ENCODE measurements around the gene SFMBT2.
"Not testable (repeated sequence)": the region's sequence is repeated elsewhere in the genome, so short reads cannot be mapped to it uniquely, and the experiment has no call there.

Gene SFMBT2

GRCh38 chr10:7184116-7184515, 226.7 kb downstream of the SFMBT2 start:
- DNase-seq (ENCODE audit: low read depth): not testable (repeated sequence)

DNA sequence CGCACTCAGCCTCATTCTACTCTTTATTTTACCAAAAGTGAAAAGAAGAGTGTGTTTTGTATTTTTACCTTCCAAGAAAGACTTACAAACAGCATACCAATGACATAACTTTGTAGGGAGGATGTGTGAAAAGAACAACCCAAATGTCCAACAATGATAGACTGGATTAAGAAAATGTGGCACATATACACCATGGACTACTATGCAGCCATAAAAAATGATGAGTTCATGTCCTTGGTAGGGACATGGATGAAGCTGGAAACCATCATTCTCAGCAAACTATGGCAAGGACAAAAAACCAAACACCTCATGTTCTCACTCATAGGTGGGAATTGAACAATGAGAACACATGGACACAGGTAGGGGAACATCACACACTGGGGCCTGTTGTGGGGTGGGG, 228.5 kb downstream of the SFMBT2 start:
- not testable (repeated sequence) for DNase-seq (ENCODE audit: low read depth)

- no peak for DNase-seq (ENCODE audit: low read depth)
Observed at GRCh38 chr10:7181420-7181819, 229.4 kb downstream of the SFMBT2 start.

DNA sequence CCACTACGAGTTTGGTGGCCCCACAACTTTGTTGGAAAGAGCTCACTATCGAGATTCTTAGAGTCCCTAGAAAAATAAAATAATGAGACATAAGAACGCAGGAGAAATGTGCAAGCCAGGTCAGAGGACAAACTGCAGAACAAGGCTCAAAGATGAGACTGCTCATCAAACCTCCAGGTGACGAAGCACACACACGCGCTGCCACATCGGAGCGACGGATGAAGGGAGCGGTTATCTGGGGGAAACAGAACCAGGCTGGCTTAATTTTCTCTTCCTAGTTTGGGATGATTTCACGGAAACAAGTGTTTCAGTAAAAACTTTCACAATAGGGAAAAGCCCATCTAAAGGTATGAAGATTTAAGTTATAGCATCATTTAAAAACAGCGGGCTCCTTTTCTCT, 231.3 kb downstream of the SFMBT2 start:
- no peak for DNase-seq (ENCODE audit: low read depth)

DNA sequence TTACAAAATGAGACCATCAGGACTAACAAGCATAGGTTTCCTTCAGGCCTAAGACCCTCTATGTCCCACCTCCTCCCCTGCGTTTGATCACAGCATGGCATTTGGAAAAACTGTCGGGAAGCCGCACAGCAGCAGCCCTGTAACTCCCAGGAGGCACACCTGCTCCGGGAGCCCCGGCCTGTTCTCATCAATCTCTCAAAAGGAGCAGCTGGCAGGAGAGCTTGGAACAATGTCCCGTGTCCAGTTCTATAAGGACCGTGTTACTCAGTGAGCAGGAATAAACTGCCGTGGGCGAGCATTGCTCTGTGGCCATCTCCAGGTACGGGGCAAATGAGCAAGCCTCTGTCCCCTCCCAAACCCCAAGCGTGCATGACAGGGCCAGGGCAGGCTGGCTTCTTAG, 236.9 kb downstream of the SFMBT2 start:
- no peak for DNase-seq (ENCODE audit: low read depth)

- DNase-seq (ENCODE audit: low read depth): no peak
Observed at GRCh38 chr10:7171825-7172224, 239.0 kb downstream of the SFMBT2 start.

DNA sequence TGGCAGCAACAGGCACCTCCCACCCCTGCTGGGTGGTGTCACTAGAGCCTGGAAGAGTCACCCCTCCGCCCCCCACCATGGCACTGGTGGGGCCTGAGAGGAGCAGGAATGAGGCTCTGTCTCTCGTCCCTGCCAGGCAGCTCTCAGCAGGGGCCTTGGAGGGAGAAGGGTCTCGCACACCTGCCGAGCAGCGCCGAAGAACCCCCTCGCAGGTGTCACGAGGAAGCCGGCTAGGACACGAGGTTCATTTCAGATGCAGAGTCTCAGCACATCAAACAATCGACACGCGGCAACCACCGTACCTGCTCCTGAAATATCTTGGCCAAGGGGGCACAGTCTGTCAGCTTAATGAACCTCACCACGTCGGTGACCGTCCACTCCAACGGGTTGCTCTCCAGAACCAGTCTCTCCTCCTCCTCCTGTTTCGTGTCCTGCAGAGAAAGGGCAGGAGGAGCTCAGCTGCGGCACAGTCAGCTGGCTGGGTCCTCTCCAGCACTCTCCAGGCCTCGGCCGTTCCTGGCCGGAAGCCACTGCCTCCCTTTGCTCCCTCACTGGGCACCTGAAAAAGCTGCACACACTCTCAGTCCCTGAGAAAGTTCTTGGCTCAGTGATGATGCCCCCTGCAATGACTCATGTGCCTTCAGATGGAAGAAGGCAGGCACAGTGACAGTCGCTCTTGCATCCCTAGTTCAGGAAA, 240.1 kb downstream of the SFMBT2 start:
- DNase-seq (ENCODE audit: low read depth): no peak

- DNase-seq (ENCODE audit: low read depth): no peak
Observed at GRCh38 chr10:7168414-7168813, 242.4 kb downstream of the SFMBT2 start.

- no peak for DNase-seq (ENCODE audit: low read depth)
Observed at GRCh38 chr10:7165500-7166177, 245.2 kb downstream of the SFMBT2 start.

- DNase-seq (ENCODE audit: low read depth): no peak
Observed at GRCh38 chr10:7164955-7165354, 245.9 kb downstream of the SFMBT2 start.

DNA sequence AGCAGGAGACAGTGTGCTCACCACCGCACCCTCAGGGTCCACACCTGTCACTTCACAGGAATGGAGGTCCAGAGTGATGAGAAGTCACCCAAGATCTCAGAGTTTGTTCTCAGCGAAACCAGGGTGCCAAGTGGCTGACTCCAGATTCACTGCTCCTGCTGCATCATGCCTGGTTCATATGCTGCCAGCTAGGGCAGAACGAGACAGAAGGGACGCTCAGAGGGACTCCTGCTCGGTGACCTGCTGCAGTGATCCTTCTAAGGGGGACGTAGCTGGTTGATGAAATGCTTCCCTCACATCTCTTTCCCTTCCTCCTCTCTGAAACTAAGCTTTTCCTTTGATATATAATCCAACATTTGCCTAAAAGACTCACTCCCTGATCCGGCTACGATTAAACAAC, 248.5 kb downstream of the SFMBT2 start:
- no peak for DNase-seq (ENCODE audit: low read depth)

DNA sequence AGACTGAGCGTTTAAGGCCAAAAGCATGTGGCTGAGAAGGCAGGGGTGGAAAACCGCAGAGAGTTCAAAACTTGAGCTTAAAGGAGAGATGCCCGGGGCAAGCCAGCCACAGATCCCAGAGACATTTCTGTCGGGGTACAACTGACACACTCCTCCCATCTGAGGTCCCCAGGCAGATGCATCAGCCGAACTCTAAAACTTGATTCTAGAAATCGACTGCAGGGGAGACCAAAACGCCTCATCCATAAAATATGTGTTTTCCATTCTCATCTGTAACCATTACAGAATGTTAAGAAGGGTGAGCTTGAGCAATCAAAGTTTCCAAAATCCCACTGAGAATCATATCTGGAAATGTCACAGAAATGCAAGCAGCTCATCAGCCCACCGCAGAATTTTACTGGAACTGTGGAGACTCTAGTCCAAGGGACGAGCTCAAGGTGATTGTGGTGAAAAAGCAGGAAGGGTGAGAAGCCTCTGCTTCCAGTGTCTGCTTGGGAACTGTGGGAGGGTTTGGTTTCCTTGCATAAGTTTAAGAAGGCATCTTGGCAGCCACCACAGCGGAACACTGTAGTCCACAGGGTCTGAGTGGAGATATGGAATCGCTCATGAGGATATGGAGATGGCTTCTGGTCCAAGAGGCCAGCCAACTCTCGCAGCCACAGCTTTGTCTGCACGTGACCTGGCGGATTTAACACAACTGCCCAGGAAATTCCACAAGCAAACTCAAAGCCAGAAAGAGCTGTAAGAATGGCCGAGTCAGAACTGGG, 249.2 kb downstream of the SFMBT2 start:
- no peak for DNase-seq (ENCODE audit: low read depth)

DNA sequence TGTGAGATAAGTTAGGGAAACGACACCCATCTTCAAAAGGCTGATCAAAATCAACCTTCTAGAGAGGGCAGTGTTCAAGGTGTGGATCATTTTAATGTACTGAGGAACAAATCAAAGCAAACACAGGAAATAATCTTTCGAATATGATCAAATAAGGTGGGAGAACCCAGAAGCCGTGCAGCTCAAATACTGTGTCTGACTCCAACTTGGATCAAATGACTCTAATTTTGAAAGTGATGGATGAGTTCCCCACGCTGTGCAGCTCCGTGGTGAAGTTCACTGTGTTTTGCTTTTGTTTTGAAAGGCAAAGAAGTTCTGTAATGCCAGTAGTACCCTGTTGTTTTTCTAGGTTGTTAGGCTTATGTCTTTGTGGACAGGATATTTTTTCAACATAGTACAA, 250.9 kb downstream of the SFMBT2 start:
- no peak for DNase-seq (ENCODE audit: low read depth)

DNA sequence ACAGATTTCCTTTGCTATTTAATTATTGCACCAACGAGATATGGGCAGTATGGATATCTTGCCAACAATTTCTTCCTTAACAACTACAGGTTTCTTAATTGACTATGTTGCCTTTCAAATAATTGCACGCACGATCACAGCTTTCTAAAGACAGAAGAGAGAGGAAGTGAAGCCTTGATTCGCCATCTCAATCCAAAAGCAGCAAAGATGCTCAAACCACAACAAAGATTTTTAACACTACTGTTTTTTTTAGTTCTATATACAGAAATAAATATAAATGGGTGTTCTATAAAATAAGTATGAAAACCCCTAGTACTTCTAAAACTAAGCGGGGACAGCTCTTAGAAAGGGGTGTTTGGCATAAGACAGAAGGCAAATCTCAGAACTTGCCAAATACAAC, 251.3 kb downstream of the SFMBT2 start:
- no peak for DNase-seq (ENCODE audit: low read depth)

DNA sequence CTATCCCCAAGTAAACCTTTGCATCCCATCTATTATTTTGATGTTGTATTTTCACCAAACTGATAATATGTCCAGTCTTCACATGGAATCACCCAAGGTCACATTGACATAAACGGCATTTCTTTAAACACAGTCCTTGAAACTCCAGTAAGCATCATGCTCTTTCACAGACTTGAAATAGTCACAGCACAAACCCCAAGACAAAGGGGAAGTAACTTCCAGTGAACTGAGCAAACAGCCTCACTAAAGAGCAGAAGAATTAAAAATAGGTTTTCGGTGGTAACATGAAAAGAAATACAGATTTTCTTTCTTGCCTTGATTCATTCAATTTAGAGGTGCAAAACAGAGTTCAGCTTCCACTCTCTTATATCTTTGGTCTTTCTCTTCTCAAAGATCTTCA, 253.7 kb downstream of the SFMBT2 start:
- DNase-seq (ENCODE audit: low read depth): no peak

GRCh38 chr10:7153750-7154149, 257.1 kb downstream of the SFMBT2 start:
- DNase-seq (ENCODE audit: low read depth): no peak

DNA sequence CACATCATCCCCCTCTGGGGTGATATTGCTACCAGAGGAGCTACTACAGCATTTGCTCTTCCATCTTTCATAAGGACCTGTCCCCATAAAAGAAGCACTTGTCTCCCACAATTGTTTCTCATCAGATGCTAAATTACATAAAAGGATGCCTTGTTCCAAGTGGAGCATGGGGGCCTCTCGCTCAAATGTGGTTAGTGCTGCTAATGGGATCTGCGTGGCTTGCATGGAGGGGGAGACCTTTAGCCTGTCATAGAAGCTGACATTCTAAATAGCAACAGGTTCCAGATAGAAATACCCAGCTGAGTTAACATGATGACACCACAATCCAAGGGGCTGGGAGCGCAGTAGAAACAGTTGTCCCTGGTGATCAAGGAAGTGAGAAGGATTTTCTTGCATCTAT, 257.9 kb downstream of the SFMBT2 start:
- no peak for DNase-seq (ENCODE audit: low read depth)

DNA sequence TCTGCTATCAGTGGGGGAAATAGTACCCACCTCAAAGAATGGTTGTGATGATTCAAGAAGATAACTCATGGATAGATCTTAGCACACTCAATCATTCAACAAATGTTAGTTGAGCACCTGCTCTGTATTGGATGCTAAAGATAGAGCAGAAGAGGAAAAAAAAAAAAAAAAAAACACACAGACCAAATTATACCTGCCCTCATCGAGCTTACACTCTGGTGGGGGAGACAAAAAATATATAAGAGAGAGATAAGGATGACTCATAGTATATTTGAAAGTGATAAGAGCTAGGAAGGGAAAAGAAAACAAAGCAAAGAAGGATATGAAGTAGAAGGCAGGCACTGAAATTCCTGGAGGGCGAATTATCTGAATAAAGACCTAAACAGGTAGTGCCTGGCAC, 258.5 kb downstream of the SFMBT2 start:
- no peak for DNase-seq (ENCODE audit: low read depth)

GRCh38 chr10:7151538-7151937, 259.3 kb downstream of the SFMBT2 start:
- DNase-seq (ENCODE audit: low read depth): no peak

DNA sequence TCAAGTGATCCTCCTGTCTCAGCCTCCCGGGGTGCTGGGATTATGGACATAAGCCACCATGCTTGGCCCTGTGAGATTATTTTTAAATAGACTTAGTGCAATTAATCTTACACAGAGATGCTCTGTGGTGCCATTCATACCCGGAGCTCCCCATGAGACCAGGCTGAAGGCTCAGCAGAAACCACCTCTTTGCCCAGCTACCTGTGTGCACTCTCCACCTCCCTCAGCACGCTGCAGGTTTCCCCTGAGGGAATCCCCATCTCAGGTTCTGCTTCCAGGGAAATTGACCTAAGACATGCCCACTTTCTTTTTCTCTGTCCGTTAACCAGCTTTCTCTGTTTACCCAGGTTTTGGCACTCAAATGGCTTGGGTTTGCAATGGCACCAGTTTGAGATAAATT, 260.5 kb downstream of the SFMBT2 start:
- DNase-seq (ENCODE audit: low read depth): no peak

DNA sequence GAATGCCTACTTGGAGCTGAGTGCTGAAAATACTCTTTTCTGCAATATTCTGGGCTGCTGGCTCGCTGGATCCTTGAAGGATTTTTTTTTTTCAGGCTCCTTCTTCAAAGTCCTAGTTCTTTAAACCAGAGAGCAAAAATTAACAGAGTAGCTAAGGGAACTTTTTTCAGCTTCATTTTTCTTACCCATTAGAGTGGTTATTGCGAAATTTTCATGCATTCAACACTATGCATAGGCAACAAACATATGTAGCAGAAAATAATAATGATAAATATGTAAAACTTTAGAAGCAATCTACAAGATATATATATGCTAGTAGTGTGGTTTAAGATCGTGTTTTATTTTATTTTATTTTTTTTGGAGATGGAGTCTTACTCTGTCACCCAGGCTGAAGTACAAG, 264.6 kb downstream of the SFMBT2 start:
- no peak for DNase-seq (ENCODE audit: low read depth)

DNA sequence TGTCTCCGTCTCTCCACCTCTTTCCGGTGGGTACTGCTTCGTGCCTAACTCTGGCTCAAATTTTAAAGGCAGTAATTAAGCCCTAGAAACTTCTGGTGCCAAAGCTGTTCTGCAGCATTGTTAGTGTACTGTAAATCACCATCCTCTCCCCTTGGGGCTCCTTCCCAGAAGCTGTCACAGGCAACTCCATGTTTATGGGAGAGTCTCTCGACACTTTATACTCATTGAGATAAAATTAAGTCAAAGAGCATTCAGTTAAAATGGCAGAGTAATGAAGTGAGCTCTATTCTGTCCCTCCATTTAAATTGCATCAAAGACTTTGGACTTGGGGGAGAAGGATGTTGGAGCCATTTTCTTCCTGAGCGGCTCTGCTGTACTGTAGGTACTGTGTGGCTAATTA, 274.8 kb downstream of the SFMBT2 start:
- no peak for DNase-seq (ENCODE audit: low read depth)

DNA sequence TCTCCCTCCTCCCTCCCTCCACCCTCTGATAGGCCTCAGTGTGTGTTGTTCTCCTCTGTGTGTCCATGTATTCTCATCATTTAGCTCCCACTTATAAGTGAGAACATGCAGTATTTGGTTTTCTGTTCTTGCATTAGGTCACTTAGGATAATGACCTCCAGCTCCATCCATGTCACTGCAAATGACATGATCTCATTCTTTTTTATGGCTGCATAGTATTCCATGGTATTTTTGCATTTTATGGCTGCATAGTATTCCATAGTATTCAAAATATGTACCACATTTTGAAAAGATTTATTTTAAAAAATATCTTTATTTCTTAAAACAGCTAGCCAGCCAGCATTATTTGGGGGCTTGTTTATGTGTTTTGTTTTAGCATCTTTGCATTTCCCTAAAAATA, 275.6 kb downstream of the SFMBT2 start:
- no peak for DNase-seq (ENCODE audit: low read depth)

Data from stimulated activated CD4-positive, alpha-beta T cell treated with anti-CD3 and anti-CD28 coated beads, Interleukin-2, amount 100 ng/mL, for 4 hours (primary cell).